Mesenchymal stem cell (in vitro differentiated cells and primary cell): ENCODE measurements around the gene KIT.

ENCODE experiments used
- DNase-seq: peaks from one replicate; pipeline ENCODE4 v3.0.0-alpha.2; 2013
- H2AFZ ChIP-seq: one replicate; pipeline ENCODE4 v1.6.1; 2013; ENCODE audit warnings: low read depth, mild to moderate bottlenecking, control low read depth, inconsistent platforms, low read length, moderate library complexity
- H2AK5ac ChIP-seq: 2 replicates; pipeline ENCODE4 v1.6.1; 2013; ENCODE audit warnings: low read length, moderate library complexity, mild to moderate bottlenecking, inconsistent platforms; ENCODE audit not compliant: severe bottlenecking
- H2BK120ac ChIP-seq: one replicate; pipeline ENCODE4 v1.6.1; 2013; ENCODE audit warnings: low read depth, mild to moderate bottlenecking, inconsistent platforms, low read length, moderate library complexity
- H2BK12ac ChIP-seq, 2 experiments: one replicate each; pipeline ENCODE4 v1.6.1; 2013; ENCODE audit warnings: inconsistent platforms in 2 of 2, low read length in 2 of 2, mild to moderate bottlenecking in 2 of 2, moderate library complexity in 2 of 2, control low read depth in 1 of 2
- H2BK15ac ChIP-seq: one replicate; pipeline ENCODE4 v1.6.1; 2013; ENCODE audit warnings: mild to moderate bottlenecking, low read depth, inconsistent platforms; ENCODE audit not compliant: poor library complexity, severe bottlenecking
- H2BK5ac ChIP-seq: 2 replicates; pipeline ENCODE4 v1.6.1; 2013; ENCODE audit warnings: low read depth, mild to moderate bottlenecking, low read length, control low read depth, inconsistent platforms; ENCODE audit not compliant: poor library complexity, severe bottlenecking
- H3K14ac ChIP-seq, 2 experiments: one replicate each; pipeline ENCODE4 v1.6.1; 2013; ENCODE audit warnings: inconsistent platforms in 2 of 2, low read length in 2 of 2, control low read depth in 1 of 2, mild to moderate bottlenecking in 1 of 2, moderate library complexity in 1 of 2
- H3K18ac ChIP-seq, 2 experiments: one replicate each; pipeline ENCODE4 v1.6.1; 2013; ENCODE audit warnings: inconsistent platforms in 2 of 2, low read length in 2 of 2, control low read depth in 1 of 2, low read depth in 1 of 2, mild to moderate bottlenecking in 1 of 2
- H3K23ac ChIP-seq, 2 experiments: one replicate each; pipeline ENCODE4 v1.6.1; 2013; ENCODE audit warnings: inconsistent platforms in 2 of 2, low read length in 2 of 2, mild to moderate bottlenecking in 2 of 2, moderate library complexity in 2 of 2, control low read depth in 1 of 2
- H3K27ac ChIP-seq: 2 replicates; pipeline ENCODE4 v1.5.1; 2013; ENCODE audit warnings: mild to moderate bottlenecking, moderate library complexity, low read length, control low read depth, inconsistent platforms; ENCODE audit not compliant: poor library complexity, severe bottlenecking
- H3K27me3 ChIP-seq, 2 experiments: 2 replicates each; pipeline versions ENCODE4 v1.6.1 to v1.7.0; 2013; ENCODE audit warnings: low read length in 2 of 2, mild to moderate bottlenecking in 2 of 2, moderate library complexity in 2 of 2, control low read depth in 1 of 2, inconsistent platforms in 1 of 2; ENCODE audit not compliant: control insufficient read depth in 1 of 2, insufficient read depth in 1 of 2
- H3K36me3 ChIP-seq, 2 experiments: 2 replicates each; pipeline versions ENCODE4 v1.6.1 to v1.7.0; 2013; ENCODE audit warnings: low read length in 2 of 2, control low read depth in 1 of 2, inconsistent platforms in 1 of 2, low read depth in 1 of 2, mild to moderate bottlenecking in 1 of 2; ENCODE audit not compliant: insufficient read depth in 2 of 2, control insufficient read depth in 1 of 2
- H3K4ac ChIP-seq, 2 experiments: one replicate each; pipeline ENCODE4 v1.6.1; 2013; ENCODE audit warnings: inconsistent platforms in 2 of 2, low read length in 2 of 2, mild to moderate bottlenecking in 2 of 2, moderate library complexity in 2 of 2, control low read depth in 1 of 2, low read depth in 1 of 2
- H3K4me1 ChIP-seq: 2 replicates; pipeline ENCODE4 v1.6.1; 2013; ENCODE audit warnings: low read depth, low read length, control low read depth; ENCODE audit not compliant: control insufficient read depth, insufficient read depth
- H3K4me2 ChIP-seq: 2 replicates; pipeline ENCODE4 v1.6.1; 2013; ENCODE audit warnings: low read length, mild to moderate bottlenecking, inconsistent platforms; ENCODE audit not compliant: poor library complexity, severe bottlenecking
- H3K4me3 ChIP-seq, 2 experiments: 2 replicates each; pipeline versions ENCODE4 v1.5.1 to v1.7.0; 2013; ENCODE audit warnings: low read length in 2 of 2, mild to moderate bottlenecking in 2 of 2, control low read depth in 1 of 2, low read depth in 1 of 2; ENCODE audit not compliant: insufficient read depth in 1 of 2
- H3K79me1 ChIP-seq: replicated peaks from 2 replicates; pipeline ENCODE4 v1.6.1; 2013; ENCODE audit warnings: mild to moderate bottlenecking, control low read depth, low read length, inconsistent platforms; ENCODE audit not compliant: poor library complexity, severe bottlenecking
- H3K9ac ChIP-seq: 2 replicates; pipeline ENCODE4 v1.7.0; 2013; ENCODE audit warnings: mild to moderate bottlenecking, low read length, moderate library complexity
- H3K9me3 ChIP-seq: 2 replicates; pipeline ENCODE4 v1.7.0; 2013; ENCODE audit warnings: mild to moderate bottlenecking, low read length; ENCODE audit not compliant: control insufficient read depth
- H4K8ac ChIP-seq: one replicate; pipeline ENCODE4 v1.6.1; 2013; ENCODE audit warnings: inconsistent platforms, mild to moderate bottlenecking, low read length, moderate library complexity
- H4K91ac ChIP-seq: one replicate; pipeline ENCODE4 v1.6.1; 2013; ENCODE audit warnings: mild to moderate bottlenecking, low read length, inconsistent platforms
- WGBS: methylation state at CpG from one replicate; pipeline ENCODE4 v1.1.7; 2013; ENCODE audit warnings: mixed read lengths; 5-methylcytosine and 5-hydroxymethylcytosine counted together

Gene KIT

GRCh38 chr4:54659749-54660535 is 2.2 kb downstream of the KIT start:
- no peaks in the 10 kb centered on the region for H3K36me3 ChIP-seq
- H3K18ac ChIP-seq: no peak overlapping the region
- H3K9me3 ChIP-seq: no peaks in the 10 kb centered on the region
- H2AFZ ChIP-seq: no peak overlapping the region
- no peak overlapping the region for H3K4ac ChIP-seq
- H3K79me1 ChIP-seq: no peaks in the 10 kb centered on the region
- no peak overlapping the region for H2BK12ac ChIP-seq
- H3K9ac ChIP-seq: peak overlapping the region; percentile 76
- no peak overlapping the region for H2BK120ac ChIP-seq
- H3K4me1 ChIP-seq: peaks cover 31% of the 10 kb centered on the region
- no peak overlapping the region for H2BK15ac ChIP-seq
- H4K8ac ChIP-seq: no peak overlapping the region
- no peak overlapping the region for H3K4me2 ChIP-seq
- H3K23ac ChIP-seq: no peak overlapping the region
- 52% methylated on average over 8 of the region's 9 CpGs for WGBS
- no peak overlapping the region for H3K27ac ChIP-seq
- H3K4me3 ChIP-seq: peak overlapping the region in 1 of 2 experiments; percentile 85
- H3K14ac ChIP-seq: no peak overlapping the region
- peaks cover 29 to 32% of the 10 kb centered on the region in 2 experiments for H3K27me3 ChIP-seq
- no peak overlapping the region for H2AK5ac ChIP-seq
- H2BK5ac ChIP-seq: no peak overlapping the region
- no peak overlapping the region for H4K91ac ChIP-seq
- DNase-seq: no peak

GRCh38 chr4:54660591-54660990 is 2.8 kb downstream of the KIT start:
- Histone ChIP-seq H2BK15ac (no peak overlapping the region), H2BK12ac (no peak overlapping the region), H3K4ac (no peak overlapping the region), H3K4me1 (peaks cover 31% of the 10 kb centered on the region), H3K36me3 (no peaks in the 10 kb centered on the region), H3K9ac (no peak overlapping the region), H2BK5ac (no peak overlapping the region), H2AFZ (no peak overlapping the region), H3K23ac (no peak overlapping the region), H3K4me3 (peak overlapping the region in 1 of 2 experiments; percentile 85), H3K14ac (no peak overlapping the region), H4K91ac (no peak overlapping the region), H3K27ac (no peak overlapping the region), H2AK5ac (no peak overlapping the region), H4K8ac (no peak overlapping the region), H2BK120ac (no peak overlapping the region), H3K27me3 (peaks cover 29 to 32% of the 10 kb centered on the region in 2 experiments), H3K18ac (no peak overlapping the region), H3K79me1 (no peaks in the 10 kb centered on the region), H3K9me3 (no peaks in the 10 kb centered on the region), H3K4me2 (no peak overlapping the region)
- 100% methylated on average over 2 of the region's 2 CpGs for WGBS
- DNase-seq: no peak

- H3K79me1 ChIP-seq: no peaks in the 10 kb centered on the region
- no peak overlapping the region for H3K14ac ChIP-seq
- H3K23ac ChIP-seq: no peak overlapping the region
- H3K4me1 ChIP-seq: peaks cover 31% of the 10 kb centered on the region
- H2BK5ac ChIP-seq: no peak overlapping the region
- no peak overlapping the region for H3K4ac ChIP-seq
- H3K36me3 ChIP-seq: no peaks in the 10 kb centered on the region
- 38% methylated on average over 5 of the region's 5 CpGs for WGBS
- H3K4me2 ChIP-seq: no peak overlapping the region
- H3K27ac ChIP-seq: peak overlapping the region; percentile 72
- H4K8ac ChIP-seq: no peak overlapping the region
- H3K4me3 ChIP-seq: peak overlapping the region in 1 of 2 experiments; percentile 56
- H4K91ac ChIP-seq: no peak overlapping the region
- H3K18ac ChIP-seq: peak overlapping the region; percentile 56 to 65
- H3K9ac ChIP-seq: peak overlapping the region; percentile 50
- peak; percentile 43 for DNase-seq
- no peak overlapping the region for H2AFZ ChIP-seq
- no peak overlapping the region for H2BK12ac ChIP-seq
- peaks cover 28 to 29% of the 10 kb centered on the region in 2 experiments for H3K27me3 ChIP-seq
- H2BK120ac ChIP-seq: no peak overlapping the region
- H3K9me3 ChIP-seq: no peaks in the 10 kb centered on the region
- H2BK15ac ChIP-seq: no peak overlapping the region
- H2AK5ac ChIP-seq: no peak overlapping the region
Observed at GRCh38 chr4:54661169-54661568, 3.4 kb downstream of the KIT start.

GRCh38 chr4:54661686-54662085 is 3.9 kb downstream of the KIT start:
- Histone ChIP-seq H2BK120ac (no peak overlapping the region), H3K27me3 (peaks cover 23 to 26% of the 10 kb centered on the region in 2 experiments), H3K36me3 (no peaks in the 10 kb centered on the region), H3K79me1 (no peaks in the 10 kb centered on the region), H3K4me2 (no peak overlapping the region), H4K8ac (no peak overlapping the region), H2BK12ac (no peak overlapping the region), H3K23ac (no peak overlapping the region), H3K9me3 (no peaks in the 10 kb centered on the region), H3K4me1 (peaks cover 31% of the 10 kb centered on the region), H2AK5ac (no peak overlapping the region), H4K91ac (no peak overlapping the region), H3K27ac (peak overlapping the region; percentile 72), H3K4me3 (peak overlapping the region in 1 of 2 experiments; percentile 56), H3K4ac (no peak overlapping the region), H2BK5ac (no peak overlapping the region), H2BK15ac (no peak overlapping the region), H3K9ac (peak overlapping the region; percentile 50), H2AFZ (no peak overlapping the region), H3K18ac (peak overlapping the region in 1 of 2 experiments; percentile 65), H3K14ac (no peak overlapping the region)
- 28% methylated on average over 2 of the region's 4 CpGs for WGBS
- peak; percentile 68 for DNase-seq
